Smooth muscle cell of the brain vasculature (primary cell): ENCODE data around the gene CRNN.

ENCODE experiments used
- DNase-seq: peaks from one replicate; pipeline ENCODE4 v3.0.0-alpha.2; 2012; ENCODE audit warnings: low read depth, low spot score

Gene CRNN

DNA sequence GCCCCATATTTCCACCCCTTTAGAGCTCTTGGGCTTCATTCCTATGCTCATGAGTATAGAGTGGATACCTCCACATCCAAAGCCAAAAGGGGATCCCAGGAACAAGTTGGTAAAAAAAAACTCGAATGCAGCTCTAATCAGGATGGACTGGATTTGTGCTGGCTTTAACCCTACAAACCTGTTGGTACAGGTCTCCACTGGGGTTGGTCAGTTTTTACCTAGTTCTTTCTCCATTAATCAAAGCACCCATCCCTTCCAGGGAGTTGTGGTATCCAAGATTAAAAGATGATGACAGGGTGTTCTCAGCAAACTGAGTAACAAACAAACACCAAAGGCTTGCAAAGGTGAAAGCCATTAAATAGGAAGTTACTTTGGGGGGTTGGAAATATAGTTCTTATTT, 5.9 kb upstream of the CRNN start:
- DNase-seq: no peak

DNA sequence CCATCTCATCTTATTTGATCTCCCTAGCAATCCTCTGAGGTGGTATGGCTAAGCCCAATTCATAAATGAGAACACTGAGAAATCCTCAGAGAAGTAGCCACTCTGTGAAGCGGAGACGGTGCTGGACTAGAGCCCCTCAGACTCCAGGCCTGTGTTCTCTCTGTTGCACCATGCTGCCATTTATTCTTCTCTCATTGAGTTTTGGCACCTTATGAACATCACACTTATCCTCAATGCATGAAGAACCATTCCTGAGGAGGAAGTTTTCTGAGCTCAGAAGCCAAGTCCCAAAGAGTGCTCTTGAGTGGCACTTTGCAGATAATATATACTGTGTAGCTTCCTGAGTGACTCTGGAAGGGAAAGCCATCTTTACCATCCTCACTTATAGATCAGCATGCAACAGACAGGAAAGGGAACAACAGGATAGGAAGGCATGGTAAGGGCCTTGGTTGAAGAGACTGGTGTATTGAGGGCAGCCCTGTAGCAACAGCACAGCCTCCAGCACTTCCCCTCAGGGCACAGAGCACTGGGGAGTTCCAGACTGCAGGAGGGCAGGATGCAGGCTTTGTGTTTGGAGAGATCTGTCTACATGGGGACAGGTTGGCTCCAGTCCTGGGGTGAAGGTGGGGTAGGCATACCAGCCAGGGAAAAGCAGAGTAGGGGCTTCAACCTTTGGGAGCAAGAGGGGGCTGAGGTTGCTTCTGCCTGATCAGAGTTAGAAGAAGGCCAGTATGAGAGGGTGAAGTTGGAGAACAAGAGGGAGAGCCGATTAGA, 1.6 kb upstream of the CRNN start:
- no peak for DNase-seq

DNA sequence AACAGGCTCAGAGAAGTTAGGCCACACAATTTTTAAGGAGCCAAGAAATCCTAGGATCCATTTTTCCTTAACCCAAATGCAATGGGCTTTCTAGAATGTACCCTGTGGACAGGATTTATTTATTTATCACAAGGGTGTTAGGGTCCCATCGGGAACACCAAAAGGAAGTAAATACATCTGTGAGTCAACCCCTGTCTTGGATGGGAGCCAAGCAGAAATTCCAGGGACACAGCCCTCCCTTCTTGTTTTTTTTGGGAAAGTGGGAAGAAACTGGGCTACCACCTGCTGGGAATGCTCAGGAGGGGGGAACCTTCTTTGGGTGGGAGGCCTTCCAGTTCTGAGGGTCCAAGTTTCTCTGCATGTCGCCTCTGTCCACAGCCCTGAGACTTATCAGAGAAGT, 1.3 kb downstream of the CRNN start:
- no peak for DNase-seq

GRCh38 chr1:152411134-152411533, 2.9 kb downstream of the CRNN start:
- DNase-seq: no peak

DNA sequence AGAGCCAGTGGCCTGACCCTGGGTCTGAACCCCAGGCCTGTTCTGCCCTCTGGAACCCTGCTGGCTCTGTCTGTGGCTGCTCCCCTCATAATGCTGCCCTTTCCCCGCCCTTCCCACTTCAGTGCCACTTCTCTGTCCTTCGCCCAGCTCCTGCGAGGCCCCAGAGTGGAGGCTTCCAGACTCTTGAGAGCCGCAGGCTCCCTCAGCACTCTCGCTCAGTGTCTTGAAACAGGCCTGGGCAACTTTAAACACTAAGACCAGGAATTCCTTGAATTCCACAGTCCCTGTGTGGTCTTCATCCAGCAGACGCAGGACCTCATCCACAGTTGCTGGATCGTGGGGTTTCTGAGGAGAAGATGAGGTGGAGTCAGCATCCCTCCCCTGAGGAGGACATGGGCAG, 3.5 kb downstream of the CRNN start:
- no peak for DNase-seq

- no peak for DNase-seq
These were observed 4.0 kb downstream of the CRNN start for GRCh38 chr1:152410028-152410427.

DNA sequence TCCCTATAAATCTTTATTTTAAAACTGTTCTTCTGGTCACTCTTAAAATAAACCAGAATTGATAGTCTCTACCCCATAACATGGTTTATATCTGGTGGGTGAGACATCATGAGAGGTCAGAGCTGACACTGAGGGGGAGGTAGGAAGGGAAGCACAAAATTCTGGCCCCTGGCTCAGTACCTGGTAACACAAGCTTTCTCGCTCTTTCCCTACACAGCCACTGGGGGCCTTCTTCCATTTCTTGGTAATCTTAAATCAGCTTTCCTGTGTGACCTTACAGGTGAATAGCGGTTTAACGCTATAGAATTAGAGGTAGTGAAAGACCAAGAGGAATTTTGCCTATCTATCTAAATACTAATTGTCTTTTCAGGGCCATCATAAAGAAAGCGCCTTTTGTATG, 5.4 kb downstream of the CRNN start:
- DNase-seq: no peak

- peak; percentile 1 for DNase-seq
These were observed 15.0 kb downstream of the CRNN start for GRCh38 chr1:152398812-152399698.

DNA sequence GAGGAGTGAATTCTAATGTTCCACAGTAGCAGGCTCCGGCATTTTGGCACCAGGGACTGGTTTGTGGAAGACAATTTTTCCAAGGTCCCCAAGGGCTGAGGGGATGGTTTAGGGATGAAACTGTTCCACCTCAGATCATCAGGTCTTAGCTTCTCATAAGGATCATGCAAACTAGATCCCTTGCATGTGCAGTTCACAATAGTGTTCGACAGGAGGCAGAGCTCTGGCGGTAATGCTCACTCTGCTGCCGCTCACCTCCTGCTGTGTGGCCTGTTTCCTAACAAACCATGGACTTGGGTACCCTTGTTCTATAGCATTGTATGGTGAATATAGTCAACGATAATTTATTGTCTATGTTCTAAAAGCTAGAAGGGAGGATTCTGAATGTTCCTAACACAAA, 16.6 kb downstream of the CRNN start:
- DNase-seq: no peak

- no peak for DNase-seq
These were observed 19.9 kb downstream of the CRNN start for GRCh38 chr1:152394151-152394550.

DNA sequence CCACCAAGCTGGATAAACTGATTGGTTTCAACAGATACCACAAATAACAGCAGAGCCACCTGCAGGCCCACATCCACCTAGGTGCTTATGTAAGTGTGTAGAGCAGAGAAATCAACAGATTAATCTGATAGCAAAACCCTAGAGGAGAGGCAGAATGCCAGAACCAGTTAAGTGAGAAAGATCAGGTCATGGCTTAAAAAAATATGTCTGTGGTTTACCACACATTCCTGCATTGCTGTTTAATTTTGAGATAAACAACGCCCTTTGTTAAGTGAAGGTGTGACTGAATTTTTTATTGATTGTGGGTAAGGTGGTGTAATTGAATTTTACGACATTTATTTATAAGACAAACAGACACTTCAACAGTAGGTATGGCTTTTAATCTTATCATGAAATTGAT, 21.2 kb downstream of the CRNN start:
- no peak for DNase-seq

DNA sequence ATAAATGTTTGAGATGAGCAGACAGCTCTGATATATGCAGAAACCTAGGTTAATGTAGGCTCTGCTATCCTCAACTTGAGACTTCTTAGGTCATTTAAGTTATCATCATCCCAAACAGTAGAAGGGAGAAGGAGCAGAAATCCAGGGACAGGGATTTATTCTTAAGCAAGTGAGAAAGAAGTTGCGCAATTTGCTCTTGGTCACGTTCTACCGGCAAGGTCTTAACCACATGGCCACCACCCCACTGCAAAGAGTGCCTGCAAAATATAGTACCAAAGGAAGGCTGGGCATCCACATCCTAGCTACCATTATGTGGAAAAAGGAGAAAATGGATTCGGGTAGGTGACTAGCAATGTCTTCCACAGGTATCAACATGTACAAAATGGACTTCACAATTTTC, 25.2 kb downstream of the CRNN start:
- no peak for DNase-seq

- DNase-seq: no peak
These were observed 27.1 kb downstream of the CRNN start for GRCh38 chr1:152386940-152387339.

- DNase-seq: no peak
These were observed 33.1 kb downstream of the CRNN start for GRCh38 chr1:152380932-152381331.

GRCh38 chr1:152374451-152374850, 39.6 kb downstream of the CRNN start:
- no peak for DNase-seq

DNA sequence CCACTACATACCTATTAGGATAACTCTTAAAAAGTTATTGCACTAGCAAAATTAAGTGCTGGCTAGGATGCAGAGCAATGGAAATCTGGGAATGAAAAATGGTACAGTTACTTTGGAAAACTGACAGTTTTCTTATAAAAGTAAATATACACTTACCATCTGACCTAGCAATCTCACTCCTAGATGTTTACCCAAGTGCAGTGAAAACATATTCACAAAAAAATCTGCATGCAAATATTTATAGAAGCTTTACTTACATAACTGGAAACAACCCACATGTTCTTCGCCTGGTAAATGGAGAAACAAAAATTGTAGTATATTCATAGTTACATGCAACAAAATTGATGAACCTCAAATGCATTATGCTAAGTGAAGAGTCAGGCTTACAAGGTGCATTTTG, 41.4 kb downstream of the CRNN start:
- no peak for DNase-seq

- DNase-seq: no peak
These were observed 46.6 kb downstream of the CRNN start for GRCh38 chr1:152367436-152367835.

DNA sequence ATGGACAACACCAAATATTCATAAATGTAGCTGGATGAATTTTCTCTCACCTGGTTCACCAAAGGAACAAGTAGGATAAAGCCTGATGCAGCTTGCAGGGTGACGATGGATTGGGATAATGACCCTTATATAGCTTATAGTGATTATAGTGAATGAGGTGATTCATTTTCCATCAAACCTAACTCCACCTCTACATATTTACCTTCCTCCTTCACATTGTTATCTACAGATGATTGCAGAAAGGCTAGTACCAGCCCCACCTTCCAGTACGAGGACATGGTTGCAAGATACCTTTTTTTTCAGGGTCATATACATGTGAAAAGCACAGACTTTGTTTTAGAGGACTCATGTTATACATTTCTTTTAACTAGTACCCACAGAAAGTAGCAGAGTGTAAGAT, 54.2 kb downstream of the CRNN start, which contains the start of gene FLG2:
TSS of gene FLG2 (minus strand) at position 101 of the 400 bp plus-strand sequence. CDS start 1,122 bp downstream, outside the sequence.
- no peak for DNase-seq
